NCI-H1048 (cell line): ENCODE data around the gene PDCD11.

Source experiments
- DNase-seq: peaks from one replicate; lab custom pipeline; 2025; lab: John Stamatoyannopoulos, UW

PDCD11 gene

GRCh38 chr10:103417601-103418000 is 21.2 kb downstream of the PDCD11 start:
- no peak for DNase-seq

- DNase-seq: no peak
Measured at GRCh38 chr10:103419101-103419500, 22.7 kb downstream of the PDCD11 start.

- DNase-seq: no peak
Measured at GRCh38 chr10:103423748-103424147, 27.3 kb downstream of the PDCD11 start.

- DNase-seq: no peak
Measured at GRCh38 chr10:103427866-103428265, 31.4 kb downstream of the PDCD11 start.

- DNase-seq: no peak
Measured at GRCh38 chr10:103428989-103429643, 32.7 kb downstream of the PDCD11 start.

GRCh38 chr10:103429647-103430046 is 33.2 kb downstream of the PDCD11 start:
- DNase-seq: no peak

- DNase-seq: no peak
Measured at GRCh38 chr10:103431902-103432301, 35.5 kb downstream of the PDCD11 start.

GRCh38 chr10:103433858-103434257 is 37.4 kb downstream of the PDCD11 start:
- DNase-seq: no peak

- DNase-seq: no peak
Measured at GRCh38 chr10:103439776-103440175, 43.4 kb downstream of the PDCD11 start.

GRCh38 chr10:103440416-103440815 is 44.0 kb downstream of the PDCD11 start:
- no peak for DNase-seq

GRCh38 chr10:103441206-103441605 is 44.8 kb downstream of the PDCD11 start:
- no peak for DNase-seq

- no peak for DNase-seq
Measured at GRCh38 chr10:103441611-103442010, 45.2 kb downstream of the PDCD11 start.

- no peak for DNase-seq
Measured at GRCh38 chr10:103442031-103442461, 45.6 kb downstream of the PDCD11 start.

- DNase-seq: no peak
Measured at GRCh38 chr10:103443475-103444185, 47.2 kb downstream of the PDCD11 start.

- no peak for DNase-seq
Measured at GRCh38 chr10:103444478-103444877, 48.1 kb downstream of the PDCD11 start.

- DNase-seq: no peak
Measured at GRCh38 chr10:103445366-103445765, 48.9 kb downstream of the PDCD11 start.

GRCh38 chr10:103445767-103446567 is 49.5 kb downstream of the PDCD11 start:
- DNase-seq: no peak

GRCh38 chr10:103447187-103447586 is 50.8 kb downstream of the PDCD11 start:
- DNase-seq: no peak

- DNase-seq: no peak
Measured at GRCh38 chr10:103448746-103449145, 52.3 kb downstream of the PDCD11 start.

GRCh38 chr10:103449208-103450144 is 53.0 kb downstream of the PDCD11 start:
- no peak for DNase-seq

GRCh38 chr10:103450201-103450695 is 53.8 kb downstream of the PDCD11 start:
- no peak for DNase-seq
